ENCODE data around the gene PLEKHA5.

- TF ChIP-seq CTCF (conservative IDR thresholded peaks at IDR 0.05; ENCODE audit: low read depth, low read length) = no peak
- no peak for TF ChIP-seq EZH2 (IDR thresholded peaks at IDR 0.05; ENCODE audit: borderline replicate concordance, low read depth, low read length, poor library complexity, severe bottlenecking)
These were observed 156.4 kb downstream of the PLEKHA5 start for GRCh38 chr12:19285793-19286448.

Measured in A673 (cell line).